ENCODE measurements around the gene AQP1. TPM values are rescaled to one million over a fixed set of nuclear protein-coding genes. Genes with fewer than 3 reads are reported as not detected.

AQP1 gene
- polyA plus RNA-seq, 1 experiment, result 0.32 TPM

DNA sequence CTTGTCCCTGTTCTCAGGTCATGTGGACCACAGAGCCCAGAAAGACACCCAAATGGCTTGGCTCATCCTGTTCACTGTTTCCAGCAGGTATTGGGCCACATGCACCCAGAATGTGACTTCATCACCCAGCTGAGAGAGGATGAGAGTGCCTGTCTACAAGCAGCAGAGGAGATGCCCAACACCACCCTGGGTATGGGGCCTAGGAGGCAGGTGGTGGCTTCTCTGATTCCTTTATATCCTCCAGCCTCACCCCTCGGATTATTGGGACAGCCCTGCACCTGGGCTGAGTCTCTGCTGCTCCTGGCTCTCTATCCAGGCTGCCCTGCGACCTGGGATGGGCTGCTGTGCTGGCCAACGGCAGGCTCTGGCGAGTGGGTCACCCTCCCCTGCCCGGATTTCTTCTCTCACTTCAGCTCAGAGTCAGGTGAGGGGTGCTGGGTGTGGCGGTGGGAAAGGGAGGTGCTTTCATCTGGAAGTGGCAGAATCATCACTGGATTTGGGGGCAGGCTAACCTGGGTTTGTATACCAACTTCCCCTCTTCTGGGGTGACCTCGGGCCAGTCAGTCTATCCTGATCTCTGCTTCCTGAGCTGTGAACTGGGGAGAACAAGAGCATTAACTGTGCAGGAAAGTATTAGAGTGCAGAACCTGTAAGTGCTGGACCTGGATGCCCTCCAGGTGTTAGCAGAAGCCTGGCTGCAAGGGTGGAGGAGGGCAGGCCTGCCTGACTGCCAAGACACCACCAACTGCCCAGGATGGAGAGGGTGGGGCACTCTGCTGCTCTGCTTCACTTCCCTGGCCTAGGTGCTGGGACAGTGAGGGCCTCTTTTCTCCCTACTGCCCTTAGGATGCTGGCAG, 57.3 kb downstream of the AQP1 start:
- ChIA-PET CTCF (interaction anchor here (3.0 kb wide), 1 partner anchor 15 kb away, joined by 20 read pairs; no protein-coding TSS in a partner anchor), POLR2A (no interaction called here)
- Histone ChIP-seq H3K4me3 (ENCODE audit: low read depth, low read length) (no peak overlapping the region), H3K27ac (ENCODE audit: low read depth, low read length) (no peak overlapping the region), H3K9me3 (ENCODE audit: control insufficient read depth, insufficient read depth, low read length) (no peaks in the 10 kb centered on the region), H3K27me3 (ENCODE audit: control insufficient read depth, insufficient read depth, low read length) (peaks cover 14% of the 10 kb centered on the region)
- TF ChIP-seq, protein P1, sequence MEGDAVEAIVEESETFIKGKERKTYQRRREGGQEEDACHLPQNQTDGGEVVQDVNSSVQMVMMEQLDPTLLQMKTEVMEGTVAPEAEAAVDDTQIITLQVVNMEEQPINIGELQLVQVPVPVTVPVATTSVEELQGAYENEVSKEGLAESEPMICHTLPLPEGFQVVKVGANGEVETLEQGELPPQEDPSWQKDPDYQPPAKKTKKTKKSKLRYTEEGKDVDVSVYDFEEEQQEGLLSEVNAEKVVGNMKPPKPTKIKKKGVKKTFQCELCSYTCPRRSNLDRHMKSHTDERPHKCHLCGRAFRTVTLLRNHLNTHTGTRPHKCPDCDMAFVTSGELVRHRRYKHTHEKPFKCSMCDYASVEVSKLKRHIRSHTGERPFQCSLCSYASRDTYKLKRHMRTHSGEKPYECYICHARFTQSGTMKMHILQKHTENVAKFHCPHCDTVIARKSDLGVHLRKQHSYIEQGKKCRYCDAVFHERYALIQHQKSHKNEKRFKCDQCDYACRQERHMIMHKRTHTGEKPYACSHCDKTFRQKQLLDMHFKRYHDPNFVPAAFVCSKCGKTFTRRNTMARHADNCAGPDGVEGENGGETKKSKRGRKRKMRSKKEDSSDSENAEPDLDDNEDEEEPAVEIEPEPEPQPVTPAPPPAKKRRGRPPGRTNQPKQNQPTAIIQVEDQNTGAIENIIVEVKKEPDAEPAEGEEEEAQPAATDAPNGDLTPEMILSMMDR (IDR thresholded peaks at IDR 0.05; ENCODE audit: low read depth, low read length), result no peak
- no peak for DNase-seq (ENCODE audit: low read depth, low spot score)

DNA sequence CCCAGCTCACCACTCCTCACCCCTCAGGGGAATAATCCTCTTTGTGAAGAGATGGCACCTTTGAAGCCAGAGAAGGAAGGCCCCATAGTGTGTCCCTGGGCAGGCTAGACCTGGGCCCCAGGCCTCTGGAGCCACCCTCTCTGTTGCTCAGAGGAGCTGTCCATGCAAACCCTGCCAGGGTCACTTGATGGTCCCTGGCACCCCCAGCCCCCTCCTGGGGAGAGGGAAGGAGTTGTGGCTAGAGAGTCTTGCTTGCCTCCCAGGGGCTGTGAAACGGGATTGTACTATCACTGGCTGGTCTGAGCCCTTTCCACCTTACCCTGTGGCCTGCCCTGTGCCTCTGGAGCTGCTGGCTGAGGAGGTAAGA, 57.9 kb downstream of the AQP1 start:
- Histone ChIP-seq H3K9me3 (ENCODE audit: control insufficient read depth, insufficient read depth, low read length) (no peaks in the 10 kb centered on the region), H3K27me3 (ENCODE audit: control insufficient read depth, insufficient read depth, low read length) (peaks cover 14% of the 10 kb centered on the region), H3K4me3 (ENCODE audit: low read depth, low read length) (no peak overlapping the region), H3K27ac (ENCODE audit: low read depth, low read length) (no peak overlapping the region)
- CTCF ChIA-PET, result interaction anchor here (3.0 kb wide), 1 partner anchor 15 kb away, joined by 20 read pairs; no protein-coding TSS in a partner anchor
- TF ChIP-seq, protein P1 (IDR thresholded peaks at IDR 0.05; ENCODE audit: low read depth, low read length), result no peak
- DNase-seq (ENCODE audit: low read depth, low spot score), result no peak
- POLR2A ChIA-PET, result no interaction called here

DNA sequence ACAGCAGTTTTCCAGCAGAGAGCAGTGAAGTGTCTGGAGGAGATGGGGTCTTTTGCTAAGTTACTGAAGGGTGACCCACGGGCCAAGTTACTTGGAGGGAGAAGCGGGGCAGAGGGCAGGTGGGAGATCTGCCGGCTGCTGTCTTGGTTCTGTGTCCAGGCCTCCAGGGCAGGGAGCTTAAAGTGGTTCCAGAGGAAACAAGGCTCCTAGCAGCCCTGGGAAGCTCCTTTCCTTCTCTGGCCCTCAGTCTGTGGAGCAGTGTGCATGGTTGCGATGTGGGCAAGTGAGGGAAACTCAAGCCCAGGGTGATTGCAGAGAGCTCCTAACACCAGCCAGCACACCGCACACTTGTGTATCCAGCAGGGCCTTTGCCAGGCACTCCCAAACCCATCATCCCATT, 58.4 kb downstream of the AQP1 start:
- ChIA-PET POLR2A (no interaction called here), CTCF (interaction anchor here (1.1 to 3.0 kb wide), 2 partner anchors 14 to 31 kb away, joined by 5 to 20 read pairs; no protein-coding TSS in a partner anchor)
- Histone ChIP-seq H3K4me3 (ENCODE audit: low read depth, low read length) (no peak overlapping the region), H3K9me3 (ENCODE audit: control insufficient read depth, insufficient read depth, low read length) (no peaks in the 10 kb centered on the region), H3K27ac (ENCODE audit: low read depth, low read length) (no peak overlapping the region), H3K27me3 (ENCODE audit: control insufficient read depth, insufficient read depth, low read length) (peaks cover 14% of the 10 kb centered on the region)
- DNase-seq (ENCODE audit: low read depth, low spot score), result no peak
- TF ChIP-seq, protein P1 (IDR thresholded peaks at IDR 0.05; ENCODE audit: low read depth, low read length), result no peak

DNA sequence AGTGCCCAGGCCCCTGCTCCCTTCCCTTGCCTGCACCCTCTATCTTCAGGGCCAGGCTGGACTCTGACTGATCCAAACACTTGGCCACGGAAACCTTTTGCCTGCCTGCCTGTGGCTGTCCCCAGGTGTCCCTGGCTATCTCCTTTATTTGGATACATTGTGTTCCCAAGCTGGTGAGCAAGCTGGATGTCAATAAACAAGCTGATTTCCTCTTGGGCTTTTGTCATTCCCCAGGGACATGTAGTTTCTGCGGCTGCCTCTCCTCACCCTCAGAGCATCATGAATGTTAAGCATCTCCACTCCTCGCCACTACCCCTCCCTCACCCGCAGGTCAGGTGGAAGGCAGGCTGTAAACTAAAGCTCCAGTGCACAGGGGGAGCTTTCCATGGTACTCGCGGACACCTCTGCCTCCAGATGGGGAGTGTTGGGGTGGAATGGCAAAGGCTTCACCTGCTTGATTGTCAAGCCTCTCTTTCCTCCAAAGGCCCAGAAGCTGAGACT, 59.0 kb downstream of the AQP1 start:
- TF ChIP-seq, protein P1 (IDR thresholded peaks at IDR 0.05; ENCODE audit: low read depth, low read length), result no peak
- Histone ChIP-seq H3K27me3 (ENCODE audit: control insufficient read depth, insufficient read depth, low read length) (peaks cover 14% of the 10 kb centered on the region), H3K27ac (ENCODE audit: low read depth, low read length) (no peak overlapping the region), H3K9me3 (ENCODE audit: control insufficient read depth, insufficient read depth, low read length) (no peaks in the 10 kb centered on the region), H3K4me3 (ENCODE audit: low read depth, low read length) (no peak overlapping the region)
- CTCF ChIA-PET, result interaction anchor here (1.1 to 3.0 kb wide), 2 partner anchors 14 to 32 kb away, joined by 5 to 20 read pairs; no protein-coding TSS in a partner anchor
- no peak for DNase-seq (ENCODE audit: low read depth, low spot score)
- POLR2A ChIA-PET, result no interaction called here

DNA sequence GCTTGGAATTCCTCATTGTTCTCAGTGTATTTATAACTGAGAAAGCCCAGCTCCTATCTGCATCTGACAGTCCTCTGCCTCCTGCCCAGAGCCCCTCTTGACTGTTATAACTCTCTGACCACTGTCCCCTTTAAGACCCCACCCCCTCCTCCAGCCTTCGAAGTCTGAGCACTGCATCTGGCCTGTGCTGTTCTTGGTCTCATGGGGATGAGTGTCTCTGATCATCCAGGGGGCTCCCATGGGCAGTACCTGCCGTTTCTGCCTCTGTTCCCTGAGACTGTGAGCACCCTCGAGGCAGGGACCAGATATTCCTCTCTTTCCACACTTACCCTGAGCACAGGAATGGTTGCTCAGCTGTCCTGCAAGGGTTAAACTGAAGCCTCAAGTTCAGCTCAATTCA, 59.8 kb downstream of the AQP1 start:
- H3K27ac ChIP-seq (ENCODE audit: low read depth, low read length), result no peak overlapping the region

More for the DNA sequence above, 59.8 kb downstream of the AQP1 start:
- ChIA-PET CTCF (interaction anchor here (0.5 to 3.0 kb wide), 3 partner anchors 13 to 174 kb away, joined by 3 to 20 read pairs (median 4); no protein-coding TSS in a partner anchor), POLR2A (interaction anchor here (1.1 kb wide), 1 partner anchor 59 kb away, joined by 3 read pairs; the partner anchor contains the start of gene AQP1)
- TF ChIP-seq, protein P1 (IDR thresholded peaks at IDR 0.05; ENCODE audit: low read depth, low read length), result no peak
- Histone ChIP-seq H3K9me3 (ENCODE audit: control insufficient read depth, insufficient read depth, low read length) (no peaks in the 10 kb centered on the region), H3K4me3 (ENCODE audit: low read depth, low read length) (no peak overlapping the region), H3K27me3 (ENCODE audit: control insufficient read depth, insufficient read depth, low read length) (peaks cover 17% of the 10 kb centered on the region)
- DNase-seq (ENCODE audit: low read depth, low spot score), result no peak

All from AG04450 (cell line).